ENCODE results near the gene PTCRA. TPM values are rescaled to one million over a fixed set of nuclear protein-coding genes. Genes with fewer than 3 reads are reported as not detected.

The PTCRA gene
- total and polyA plus RNA-seq, 2 experiments from 2014 or later = not detected

GRCh38 chr6:42958125-42958524, 42.3 kb downstream of the PTCRA start:
- Histone ChIP-seq H3K9me3 (ENCODE audit: low read depth) (no peaks in the 10 kb centered on the region), H3K4me1 (ENCODE audit: low read depth) (no peaks in the 10 kb centered on the region), H3K27ac (no peak overlapping the region), H3K4me3 (no peak overlapping the region), H3K36me3 (no peaks in the 10 kb centered on the region), H3K27me3 (peaks cover 16% of the 10 kb centered on the region)
- peak in 1 of 2 donors; percentile 16 for DNase-seq (ENCODE audit: low read depth in 1 of 2, low spot score in 1 of 2)
- no peak for TF ChIP-seq CTCF (IDR thresholded peaks at IDR 0.05; ENCODE audit: low read depth, low read length)

GRCh38 chr6:42959917-42960242, 44.0 kb downstream of the PTCRA start:
- Histone ChIP-seq H3K27me3 (peaks cover 16% of the 10 kb centered on the region), H3K4me3 (peak overlapping the region; percentile 29), H3K27ac (no peak overlapping the region), H3K9me3 (ENCODE audit: low read depth) (no peaks in the 10 kb centered on the region), H3K4me1 (ENCODE audit: low read depth) (peaks cover 4% of the 10 kb centered on the region), H3K36me3 (no peaks in the 10 kb centered on the region)
- TF ChIP-seq CTCF (IDR thresholded peaks at IDR 0.05; ENCODE audit: low read depth, low read length) = no peak
- no peak for DNase-seq (ENCODE audit: low read depth in 1 of 2, low spot score in 1 of 2)

GRCh38 chr6:42960243-42961019, 44.6 kb downstream of the PTCRA start, which contains the start of gene GNMT:
Gene GNMT (plus strand): TSS chr6:42960754. CDS start chr6:42960768, 14 bp downstream.
- DNase-seq (ENCODE audit: low read depth in 1 of 2, low spot score in 1 of 2) = peak; percentile 34 to 84
- H3K4me1 ChIP-seq (ENCODE audit: low read depth) = peaks cover 4% of the 10 kb centered on the region
- no peak within 1 kb of the TSS for H3K27ac ChIP-seq
- no peak for TF ChIP-seq CTCF (IDR thresholded peaks at IDR 0.05; ENCODE audit: low read depth, low read length)
- H3K9me3 ChIP-seq (ENCODE audit: low read depth) = no peaks in the 10 kb centered on the region
- peaks cover 16% of the 10 kb centered on the region for H3K27me3 ChIP-seq
- H3K36me3 ChIP-seq = no peaks in the 10 kb centered on the region
- peak within 1 kb of the TSS; percentile 29 for H3K4me3 ChIP-seq

- peak overlapping the region; percentile 29 for H3K4me3 ChIP-seq
- H3K4me1 ChIP-seq (ENCODE audit: low read depth) = peaks cover 4% of the 10 kb centered on the region
- no peaks in the 10 kb centered on the region for H3K36me3 ChIP-seq
- H3K27ac ChIP-seq = no peak overlapping the region
- DNase-seq (ENCODE audit: low read depth in 1 of 2, low spot score in 1 of 2) = no peak
- no peak for TF ChIP-seq CTCF (IDR thresholded peaks at IDR 0.05; ENCODE audit: low read depth, low read length)
- H3K27me3 ChIP-seq = peaks cover 16% of the 10 kb centered on the region
- H3K9me3 ChIP-seq (ENCODE audit: low read depth) = no peaks in the 10 kb centered on the region
These were observed 45.2 kb downstream of the PTCRA start for GRCh38 chr6:42961020-42961470.

GRCh38 chr6:42962096-42962495, 46.2 kb downstream of the PTCRA start:
- Histone ChIP-seq H3K4me3 (no peak overlapping the region), H3K4me1 (ENCODE audit: low read depth) (peaks cover 4% of the 10 kb centered on the region), H3K27ac (no peak overlapping the region), H3K27me3 (peaks cover 16% of the 10 kb centered on the region), H3K9me3 (ENCODE audit: low read depth) (no peaks in the 10 kb centered on the region), H3K36me3 (no peaks in the 10 kb centered on the region)
- no peak for TF ChIP-seq CTCF (IDR thresholded peaks at IDR 0.05; ENCODE audit: low read depth, low read length)
- DNase-seq (ENCODE audit: low read depth in 1 of 2, low spot score in 1 of 2) = no peak

All from cardiac muscle cell (in vitro differentiated cells and primary cell).